NB4 (cell line): ENCODE results near the gene KIAA1328.

Source experiments
- POLR2A ChIP-seq: IDR thresholded peaks from 2 replicates; pipeline ENCODE4 v1.6.1; 2011; ENCODE audit warnings: mild to moderate bottlenecking; ENCODE audit not compliant: insufficient read length; ENCODE audit errors: extremely low read depth
- TF ChIP-seq, protein P1 (sequence below): IDR thresholded peaks from one replicate; pipeline ENCODE4 v1.5.1; 2012; ENCODE audit warnings: low read depth, low read length

DNA sequence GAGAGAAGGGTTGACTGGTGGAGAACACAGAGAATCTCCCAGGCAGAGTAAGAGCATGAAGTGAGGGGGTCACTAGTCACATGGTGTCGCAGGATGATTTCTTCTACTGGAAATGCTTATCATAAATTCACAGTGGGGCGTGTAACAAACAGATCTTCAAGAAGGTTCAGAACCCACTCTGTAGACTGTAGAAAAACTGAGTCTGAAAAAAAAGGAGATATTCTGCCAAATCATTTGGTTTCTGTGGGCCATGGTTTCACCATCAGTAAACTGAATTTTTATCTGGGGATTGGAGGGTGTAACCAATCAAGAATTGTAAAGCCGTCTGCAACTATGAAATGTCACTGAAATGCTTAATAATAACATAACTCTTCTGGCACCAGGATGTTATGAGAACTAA lies 15.1 kb upstream of the KIAA1328 start:
- TF ChIP-seq, protein P1, sequence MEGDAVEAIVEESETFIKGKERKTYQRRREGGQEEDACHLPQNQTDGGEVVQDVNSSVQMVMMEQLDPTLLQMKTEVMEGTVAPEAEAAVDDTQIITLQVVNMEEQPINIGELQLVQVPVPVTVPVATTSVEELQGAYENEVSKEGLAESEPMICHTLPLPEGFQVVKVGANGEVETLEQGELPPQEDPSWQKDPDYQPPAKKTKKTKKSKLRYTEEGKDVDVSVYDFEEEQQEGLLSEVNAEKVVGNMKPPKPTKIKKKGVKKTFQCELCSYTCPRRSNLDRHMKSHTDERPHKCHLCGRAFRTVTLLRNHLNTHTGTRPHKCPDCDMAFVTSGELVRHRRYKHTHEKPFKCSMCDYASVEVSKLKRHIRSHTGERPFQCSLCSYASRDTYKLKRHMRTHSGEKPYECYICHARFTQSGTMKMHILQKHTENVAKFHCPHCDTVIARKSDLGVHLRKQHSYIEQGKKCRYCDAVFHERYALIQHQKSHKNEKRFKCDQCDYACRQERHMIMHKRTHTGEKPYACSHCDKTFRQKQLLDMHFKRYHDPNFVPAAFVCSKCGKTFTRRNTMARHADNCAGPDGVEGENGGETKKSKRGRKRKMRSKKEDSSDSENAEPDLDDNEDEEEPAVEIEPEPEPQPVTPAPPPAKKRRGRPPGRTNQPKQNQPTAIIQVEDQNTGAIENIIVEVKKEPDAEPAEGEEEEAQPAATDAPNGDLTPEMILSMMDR: no peak
- TF ChIP-seq POLR2A: no peak
